HepG2 (cell line): Measurements from ENCODE around the gene HEPHL1. TPM values are rescaled to one million over a fixed set of nuclear protein-coding genes. Genes with fewer than 3 reads are reported as not detected.
A peak's percentile ranks its signal among the peaks of the same experiment; 100 is the strongest.

Experiments used
- AKNA ChIP-seq: sonication (generic); formaldehyde crosslinking; IDR thresholded peaks from 2 replicates; pipeline ENCODE4 v1.4.0; 2020; ENCODE audit warnings: missing genetic modification reagents, borderline replicate concordance
- ATAD3A ChIP-seq: sonication (generic); formaldehyde crosslinking; IDR thresholded peaks from 2 replicates; pipeline ENCODE4 v1.4.0; 2020; ENCODE audit warnings: missing genetic modification reagents
- ETV5 ChIP-seq: IDR thresholded peaks from 2 replicates; pipeline ENCODE4 v1.6.1; 2018; ENCODE audit warnings: missing biosample characterization, missing genetic modification reagents, inconsistent platforms, borderline replicate concordance
- HNF1A ChIP-seq, 2 experiments: sonication (generic) in 1 of 2; formaldehyde crosslinking in 1 of 2; IDR thresholded peaks; 2 replicates each; pipeline versions ENCODE4 v1.4.0 to v1.6.1; 2016 to 2020; ENCODE audit warnings: borderline replicate concordance in 1 of 2, low read depth in 1 of 2, mild to moderate bottlenecking in 1 of 2, missing genetic modification reagents in 1 of 2
- ISX ChIP-seq: sonication (generic); formaldehyde crosslinking; conservative IDR thresholded peaks from 2 replicates; pipeline ENCODE4 v1.5.0; 2020; ENCODE audit warnings: missing genetic modification reagents
- MAZ ChIP-seq, 2 experiments: sonication (generic) in 1 of 2; formaldehyde crosslinking in 1 of 2; IDR thresholded peaks; 2 replicates each; pipeline versions ENCODE4 v1.5.0 to v1.6.1; 2012 to 2020; ENCODE audit warnings: low read depth in 2 of 2, mild to moderate bottlenecking in 2 of 2, borderline replicate concordance in 1 of 2, improper control_type of control experiment in 1 of 2, low read length in 1 of 2, missing genetic modification reagents in 1 of 2, moderate library complexity in 1 of 2
- MIER2 ChIP-seq: IDR thresholded peaks from 2 replicates; pipeline ENCODE4 v1.6.1; 2016; ENCODE audit warnings: missing biosample characterization, missing genetic modification reagents
- MIXL1 ChIP-seq: IDR thresholded peaks from 2 replicates; pipeline ENCODE4 v1.6.1; 2016
- MTA1 ChIP-seq: sonication (generic); formaldehyde crosslinking; IDR thresholded peaks from 2 replicates; pipeline ENCODE4 v1.4.0; 2020; ENCODE audit warnings: missing genetic modification reagents, mild to moderate bottlenecking, borderline replicate concordance
- NFE2 ChIP-seq: sonication (generic); formaldehyde crosslinking; IDR thresholded peaks from 2 replicates; pipeline ENCODE4 v1.4.0; 2020; ENCODE audit warnings: missing genetic modification reagents
- PBX2 ChIP-seq: IDR thresholded peaks from 2 replicates; pipeline ENCODE4 v1.6.1; 2016; ENCODE audit warnings: control low read depth
- RBFOX2 ChIP-seq: fragments of 200-400 bp; formaldehyde crosslinking; IDR thresholded peaks from 2 replicates; pipeline ENCODE4 v1.6.1; 2017; ENCODE audit warnings: low read depth, mild to moderate bottlenecking, low read length
- RFX3 ChIP-seq: IDR thresholded peaks from 2 replicates; pipeline ENCODE4 v1.6.1; 2016; ENCODE audit warnings: missing biosample characterization, missing genetic modification reagents
- SETDB1 ChIP-seq: sonication (generic); formaldehyde crosslinking; IDR thresholded peaks from 2 replicates; pipeline ENCODE4 v1.5.1; 2020; ENCODE audit warnings: missing genetic modification reagents, mild to moderate bottlenecking, borderline replicate concordance
- SNAPC2 ChIP-seq: sonication (generic); formaldehyde crosslinking; IDR thresholded peaks from 2 replicates; pipeline ENCODE4 v1.8.1; 2022; ENCODE audit warnings: mild to moderate bottlenecking, missing genetic modification reagents
- SP1 ChIP-seq, 2 experiments: fragments of 450-650 bp in 1 of 2; sonication (generic) in 1 of 2; formaldehyde crosslinking in 1 of 2; IDR thresholded peaks; 2 replicates each; pipeline versions ENCODE4 v1.4.0 to v1.6.1; 2016 to 2020; ENCODE audit warnings: missing genetic modification reagents in 1 of 2
- ZNF343 ChIP-seq: sonication (generic); formaldehyde crosslinking; IDR thresholded peaks from 2 replicates; pipeline ENCODE4 v1.4.0; 2020; ENCODE audit warnings: mild to moderate bottlenecking, missing genetic modification reagents
- ZNF577 ChIP-seq: sonication (generic); formaldehyde crosslinking; IDR thresholded peaks from 2 replicates; pipeline ENCODE4 v1.4.0; 2020; ENCODE audit warnings: mild to moderate bottlenecking, low read depth, missing genetic modification reagents, borderline replicate concordance
- polyA plus RNA-seq, 8 experiments: library from polyadenylated mRNA; depleted of rRNA in 3 of 8; stranded (reverse) in 7 of 8; unstranded in 1 of 8; fragments of >200 nt; fragmentation: Illumina TruSeq in 4 of 8; extraction: Trizol in 4 of 8; gene quantifications; 2 replicates each; pipeline versions ENCODE4 v1.2.1 to v1.2.3, GENCODE V29; 2011 to 2016; ENCODE audit warnings: low read depth in 4 of 8, missing spikeins in 1 of 8, mixed read lengths in 1 of 8; ENCODE audit not compliant: insufficient read depth in 1 of 8
- total RNA-seq, 5 experiments: library from RNA; depleted of rRNA; stranded (reverse); fragments of >200 nt; fragmentation: Illumina TruSeq; extraction: Trizol; gene quantifications; 2 replicates each; pipeline ENCODE4 v1.2.3, GENCODE V29; 2016; ENCODE audit warnings: low read depth in 1 of 5

Gene HEPHL1
- total and polyA plus RNA-seq, 2 of the 13 experiments (the other 11 are each of a cell fraction or from before 2014, with no cell fraction given): 0.04 to 0.05 TPM

GRCh38 chr11:94128746-94129511, 107.8 kb downstream of the HEPHL1 start, which contains the start of gene PANX1 (continued):
- no peak for TF ChIP-seq AKNA (CRISPR knock-in tag)
- TF ChIP-seq MIXL1: no peak
- peak; percentile 95 for TF ChIP-seq ISX (CRISPR knock-in tag)
- no peak for TF ChIP-seq MTA1 (CRISPR knock-in tag)
- no peak for TF ChIP-seq PBX2 (CRISPR knock-in tag)
- TF ChIP-seq ZNF577 (CRISPR knock-in tag): no peak
- TF ChIP-seq SNAPC2 (CRISPR knock-in tag): peak; percentile 76; the same call in 1 of the 2 replicates
- peak; percentile 94 for TF ChIP-seq RBFOX2
- no peak for TF ChIP-seq SETDB1 (CRISPR knock-in tag)
- TF ChIP-seq ETV5 (CRISPR knock-in tag): peak; percentile 90
- TF ChIP-seq ZNF343: peak; percentile 23; the same call in 1 of the 2 replicates
- TF ChIP-seq HNF1A (IDR thresholded peaks at IDR 0.05; ENCODE audit: low read depth): no peak
- TF ChIP-seq HNF1A (CRISPR knock-in tag; IDR thresholded peaks at IDR 0.05; ENCODE audit: borderline replicate concordance): no peak; the same call in 1 of the 2 replicates
- no peak for TF ChIP-seq NFE2 (CRISPR knock-in tag)
- no peak for TF ChIP-seq ATAD3A (CRISPR knock-in tag)
- no peak for TF ChIP-seq MIER2 (CRISPR knock-in tag)
- TF ChIP-seq MAZ (IDR thresholded peaks at IDR 0.05; ENCODE audit: borderline replicate concordance, low read depth, low read length): no peak
- peak; percentile 66 for TF ChIP-seq MAZ (CRISPR knock-in tag; IDR thresholded peaks at IDR 0.05; ENCODE audit: low read depth)
- no peak for TF ChIP-seq RFX3 (CRISPR knock-in tag)
- no peak for TF ChIP-seq SP1 (IDR thresholded peaks at IDR 0.05)
- no peak for TF ChIP-seq SP1 (CRISPR knock-in tag; IDR thresholded peaks at IDR 0.05)
